Stomach (tissue), 19 donors: ENCODE data around the gene ITGAL. TPM values are rescaled to one million over a fixed set of nuclear protein-coding genes. Genes with fewer than 3 reads are reported as not detected.
A peak's percentile ranks its signal among the peaks of the same experiment; 100 is the strongest.

Experiments used
- DNase-seq, 2 donors: peaks; one replicate each; pipeline versions ENCODE4 v3.0.0 to v3.0.0-alpha.2; 2013 to 2019
- H3K27ac ChIP-seq, 5 donors: fragments of 200-600 bp in 4 of 5; sonication (generic) in 4 of 5; one replicate each; pipeline ENCODE4 v1.5.1; 2013 to 2019; ENCODE audit warnings: mild to moderate bottlenecking in 1 of 5, moderate library complexity in 1 of 5
- H3K27me3 ChIP-seq, 3 donors: fragments of 200-600 bp; sonication (generic); one replicate each; pipeline ENCODE4 v1.5.1; 2017 to 2019; ENCODE audit warnings: mixed run types in 1 of 3
- H3K36me3 ChIP-seq, 4 donors: fragments of 200-600 bp; sonication (generic); 1 replicate in 3 of 4; 2 replicates in 1 of 4; pipeline ENCODE4 v1.5.1; 2016 to 2019
- H3K4me1 ChIP-seq, 4 donors: fragments of 200-600 bp; sonication (generic); one replicate each; pipeline ENCODE4 v1.5.1; 2016 to 2019
- H3K4me3 ChIP-seq, 4 donors: fragments of 200-600 bp; sonication (generic) in 3 of 4; one replicate each; pipeline ENCODE4 v1.5.1; 2016 to 2019; ENCODE audit warnings: mild to moderate bottlenecking in 1 of 4
- H3K9me3 ChIP-seq, 4 donors: fragments of 200-600 bp; sonication (generic); one replicate each; pipeline ENCODE4 v1.5.1; 2016 to 2019
- CTCF ChIP-seq, 7 experiments: fragments of 450-650 bp in 4 of 7; fragments of 200-600 bp in 3 of 7; sonication (generic) in 3 of 7; IDR thresholded peaks; one replicate each; pipeline ENCODE4 v1.5.1; 2016 to 2019; ENCODE audit warnings: antibody characterized with exemption in 7 of 7, control low read depth in 2 of 7, mild to moderate bottlenecking in 1 of 7
- EP300 ChIP-seq: sonication (generic); formaldehyde crosslinking; IDR thresholded peaks from one replicate; pipeline ENCODE4 v1.6.1; 2017; ENCODE audit warnings: antibody characterized with exemption
- POLR2A ChIP-seq, 4 donors: fragments of 450-650 bp; IDR thresholded peaks; one replicate each; pipeline ENCODE4 v1.6.1; 2016; ENCODE audit warnings: antibody characterized with exemption in 4 of 4, control low read depth in 2 of 4, mild to moderate bottlenecking in 1 of 4, moderate library complexity in 1 of 4
- POLR2AphosphoS5 ChIP-seq, 3 donors: sonication (generic); formaldehyde crosslinking; IDR thresholded peaks; one replicate each; pipeline ENCODE4 v1.6.1; 2016; ENCODE audit warnings: antibody characterized with exemption in 3 of 3
- WGBS, 5 donors: extraction: QIAGEN DNeasy Blood & Tissue Kit in 3 of 5; methylation state at CpG; one replicate each; pipeline versions ENCODE4 v1.1.5 to v1.1.7; 2013 to 2018; 5-methylcytosine and 5-hydroxymethylcytosine counted together
- intact Hi-C: fragments of 100-400 bp; cut with DNase I; formaldehyde crosslinking; loops from one replicate; pipeline ENCODE4 v1.15.1; 2023; ENCODE audit warnings: low total_unique reads
- long read RNA-seq, 10 donors: transcript quantifications; one replicate each; lab custom pipeline, GENCODE V29; 2026
- polyA plus RNA-seq, 3 donors: library from polyadenylated mRNA; stranded (reverse); fragments of 200-250 nt; gene quantifications; one replicate each; pipeline ENCODE4 v1.2.3, GENCODE V29; 2013
- total RNA-seq, 5 donors: library from RNA; depleted of rRNA; stranded (reverse); fragments of >200 nt; gene quantifications; one replicate each; pipeline versions ENCODE4 v1.1.0 to v1.2.3, GENCODE V29; 2014 to 2016
- donor health status: healthy with polysubstance abuse.
- donor health status: Bipolar disorder and iron deficiency.
- donor health status: healthy.

The ITGAL gene
- total RNA-seq = 100 to 1,000 TPM in 1 of 5 donors, 10 to 100 TPM in 2, 1 to 10 TPM in 2; 5.8 to 256 (median 11.3) TPM
- polyA plus RNA-seq = 1 to 10 TPM; 1.2 to 4.3 (median 1.2) TPM
- long read RNA-seq, donor 1 = 0 reads
- long read RNA-seq, donor 2 = 0 reads
- long read RNA-seq, donor 3 = 0 reads
- long read RNA-seq, donor 4 = 0 reads
- long read RNA-seq, donor 5 = 0 reads
- long read RNA-seq, donor 6 = 0 reads
- long read RNA-seq, donor 7 = 0 reads
- long read RNA-seq, donor 8 = 0 reads
- long read RNA-seq, donor 9 = 0 reads
- long read RNA-seq, donor 10 = 0 reads

DNA sequence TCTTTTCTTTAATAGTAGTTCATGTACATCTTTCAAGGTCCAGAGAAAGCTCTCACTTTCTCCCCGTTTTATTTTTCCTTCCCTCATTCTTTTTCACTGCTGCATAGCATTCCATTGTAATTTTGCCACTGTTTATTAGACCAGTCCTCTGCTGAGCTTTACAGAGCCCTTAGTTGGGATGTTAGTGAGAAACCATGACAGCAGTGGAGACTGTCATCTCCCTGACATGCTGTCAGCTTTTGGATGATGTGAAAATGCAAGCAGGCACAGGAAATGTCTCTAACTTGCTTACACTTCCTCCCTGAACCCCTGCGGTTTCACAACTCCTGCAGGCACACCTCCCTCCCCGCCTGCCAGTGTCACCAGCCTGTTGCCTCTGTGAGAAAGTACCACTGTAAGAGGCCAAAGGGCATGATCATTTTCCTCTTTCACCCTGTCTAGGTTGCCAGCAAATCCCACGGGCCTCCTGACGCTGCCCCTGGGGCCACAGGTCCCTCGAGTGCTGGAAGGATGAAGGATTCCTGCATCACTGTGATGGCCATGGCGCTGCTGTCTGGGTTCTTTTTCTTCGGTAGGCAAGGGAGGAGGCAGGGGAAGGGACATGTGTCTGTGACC lies at the start of gene ITGAL:
Gene ITGAL, plus strand, starts transcription at position 415 of the 615 bp plus-strand sequence. Its CDS starts 96 bp downstream, at position 511.
- peaks cover 0 to 34% (median 11%) of the 10 kb centered on the region in 3 donors for H3K27me3 ChIP-seq
- H3K27ac ChIP-seq = peak within 1 kb of the TSS; percentile 14 to 78 (median 34)
- H3K36me3 ChIP-seq = no peaks in the 10 kb centered on the region
- WGBS, 5 donors = 50 to 70% (median 62%) methylated on average over 8 of the region's 8 CpGs
- H3K9me3 ChIP-seq = no peaks in the 10 kb centered on the region
- intact Hi-C loops = no loop called here
- TF ChIP-seq EP300 (no peak), POLR2A (IDR thresholded peaks at IDR 0.05) (no peak), POLR2AphosphoS5 (IDR thresholded peaks at IDR 0.05) (peak in 1 of 3 donors; percentile 52), CTCF (IDR thresholded peaks at IDR 0.05) (no peak)
- peaks cover 0 to 7% (median 3%) of the 10 kb centered on the region in 4 donors for H3K4me1 ChIP-seq
- H3K4me3 ChIP-seq = peak within 1 kb of the TSS; percentile 6 to 43 (median 30)
- peak; percentile 56 to 71 for DNase-seq

DNA sequence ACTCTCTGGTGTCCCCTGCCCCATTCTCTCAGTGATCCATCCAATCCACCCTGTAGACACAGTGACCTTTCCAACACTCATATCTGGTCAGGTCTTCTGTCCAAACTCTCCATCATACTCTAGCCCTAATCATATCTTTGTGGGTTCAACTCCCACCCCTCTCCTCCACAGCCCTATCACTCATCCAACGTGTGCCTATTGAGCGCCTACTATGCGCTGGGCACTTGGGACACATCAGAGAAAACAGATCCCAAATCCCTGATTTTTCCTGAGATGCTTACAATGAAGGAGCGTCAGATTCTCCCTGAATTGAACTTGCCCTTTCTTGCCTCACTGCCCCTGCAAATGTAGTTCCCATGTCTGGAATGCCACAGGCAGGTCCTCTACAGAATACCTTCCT lies 44.5 kb upstream of the ITGAL start:
- intact Hi-C loops = no loop called here
- Histone ChIP-seq H3K9me3 (no peaks in the 10 kb centered on the region), H3K27ac (peak overlapping the region in 1 of 5 donors; percentile 85), H3K4me3 (no peak overlapping the region), H3K4me1 (peaks cover 9 to 25% (median 25%) of the 10 kb centered on the region in 4 donors), H3K27me3 (no peaks in the 10 kb centered on the region), H3K36me3 (peaks cover 18 to 42% (median 41%) of the 10 kb centered on the region in 4 donors)
- WGBS, 5 donors = 87 to 92% (median 91%) methylated on average over 4 of the region's 4 CpGs
- TF ChIP-seq EP300 = no peak
- no peak for TF ChIP-seq CTCF (IDR thresholded peaks at IDR 0.05)
- TF ChIP-seq POLR2AphosphoS5 (IDR thresholded peaks at IDR 0.05) = no peak
- no peak for TF ChIP-seq POLR2A (IDR thresholded peaks at IDR 0.05)
- no peak for DNase-seq

- H3K9me3 ChIP-seq = no peaks in the 10 kb centered on the region
- peak overlapping the region; percentile 83 to 90 (median 85) for H3K27ac ChIP-seq
- TF ChIP-seq POLR2A (IDR thresholded peaks at IDR 0.05) (no peak), EP300 (no peak), POLR2AphosphoS5 (IDR thresholded peaks at IDR 0.05) (no peak), CTCF (IDR thresholded peaks at IDR 0.05) (no peak)
- 0 to 5% (median 0%) methylated on average over 11 of the region's 11 CpGs for WGBS, 5 donors
- peak overlapping the region; percentile 69 to 82 (median 74) for H3K4me3 ChIP-seq
- intact Hi-C loops = no loop called here
- H3K36me3 ChIP-seq = peaks cover 5 to 29% (median 28%) of the 10 kb centered on the region in 4 donors
- no peaks in the 10 kb centered on the region for H3K27me3 ChIP-seq
- no peak for DNase-seq
- peaks cover 9 to 25% (median 25%) of the 10 kb centered on the region in 4 donors for H3K4me1 ChIP-seq
These were observed 43.2 kb upstream of the ITGAL start for GRCh38 chr16:30429418-30429677.

- Histone ChIP-seq H3K4me1 (peaks cover 9 to 25% (median 25%) of the 10 kb centered on the region in 4 donors), H3K27ac (peak within 1 kb of the TSS; percentile 83 to 90 (median 85)), H3K36me3 (peaks cover under 1 to 24% (median 23%) of the 10 kb centered on the region in 4 donors), H3K9me3 (no peaks in the 10 kb centered on the region), H3K4me3 (peak within 1 kb of the TSS; percentile 69 to 82 (median 74)), H3K27me3 (no peaks in the 10 kb centered on the region)
- WGBS, 5 donors = 0 to 2% (median 1%) methylated on average over 23 to 49 of the region's 49 CpGs
- intact Hi-C loops = loop anchor here (10.0 kb wide), 1 partner anchor 95 kb away; the partner anchor contains the start of gene ZNF768
- peak; percentile 96 to 99 for DNase-seq
- TF ChIP-seq EP300 (no peak), POLR2AphosphoS5 (IDR thresholded peaks at IDR 0.05) (peak in 2 of 3 donors; percentile 62 to 88), CTCF (IDR thresholded peaks at IDR 0.05) (peak in 6 of 7 experiments; percentile 29 to 96 (median 76)), POLR2A (IDR thresholded peaks at IDR 0.05) (no peak)
These were observed 42.7 kb upstream of the ITGAL start, which contains the start of gene DCTPP1 for GRCh38 chr16:30429678-30430427. Gene DCTPP1, minus strand, starts transcription at chr16:30430030. Its CDS starts 50 bp downstream, at chr16:30429980.
